Right ventricle myocardium inferior (tissue), 1 donor: ENCODE data around the gene GALT. TPM values are rescaled to one million over a fixed set of nuclear protein-coding genes. Genes with fewer than 3 reads are reported as not detected.

Source experiments
- ATAC-seq: fragments of 200-7000 bp; cut with Tn5 transposase; one replicate; pipeline ENCODE4 v1.9.1; 2020; ENCODE audit warnings: mild to moderate bottlenecking, moderate library complexity
- DNase-seq: peaks from one replicate; pipeline ENCODE4 v3.0.0; 2021; ENCODE audit errors: missing footprints
- intact Hi-C: fragments of 100-400 bp; cut with DNase I; formaldehyde crosslinking; loops from one replicate; pipeline ENCODE4 v1.11.0; 2022
- total RNA-seq: library from RNA; stranded (reverse); fragmentation: NEBNext Ultra II Directional; extraction: Animal tissue kit (Norgen Biotek cat#: 25700); gene quantifications from one replicate; pipeline ENCODE4 v1.2.1, GENCODE V29; 2021
- donor health status: DM: no; HTN: yes; CAD: no; lungs with severe emphysema.

Gene GALT
- total RNA-seq, 1 donor from 2014 or later, result 54.1 TPM

DNA sequence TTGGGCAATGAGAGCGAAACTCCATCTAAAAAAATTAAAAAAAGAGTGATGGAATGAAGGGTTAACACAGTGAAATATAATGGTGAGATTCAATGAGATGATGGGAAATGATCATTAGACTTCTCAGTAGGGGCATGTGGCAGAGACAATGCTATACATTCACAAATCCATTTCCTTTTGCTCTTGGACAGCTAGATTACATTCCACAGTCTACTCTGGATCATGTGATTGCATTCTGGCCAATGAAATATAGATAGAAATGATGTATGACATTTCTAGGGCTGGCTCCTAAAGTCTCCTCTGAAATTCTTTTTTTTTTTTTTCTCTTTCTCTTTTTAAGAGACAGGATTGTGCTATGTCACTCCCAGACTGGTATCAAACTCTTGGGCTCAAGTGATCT, 3.8 kb upstream of the GALT start:
- no peak for ATAC-seq
- DNase-seq, result no peak
- intact Hi-C loops, result no loop called here

DNA sequence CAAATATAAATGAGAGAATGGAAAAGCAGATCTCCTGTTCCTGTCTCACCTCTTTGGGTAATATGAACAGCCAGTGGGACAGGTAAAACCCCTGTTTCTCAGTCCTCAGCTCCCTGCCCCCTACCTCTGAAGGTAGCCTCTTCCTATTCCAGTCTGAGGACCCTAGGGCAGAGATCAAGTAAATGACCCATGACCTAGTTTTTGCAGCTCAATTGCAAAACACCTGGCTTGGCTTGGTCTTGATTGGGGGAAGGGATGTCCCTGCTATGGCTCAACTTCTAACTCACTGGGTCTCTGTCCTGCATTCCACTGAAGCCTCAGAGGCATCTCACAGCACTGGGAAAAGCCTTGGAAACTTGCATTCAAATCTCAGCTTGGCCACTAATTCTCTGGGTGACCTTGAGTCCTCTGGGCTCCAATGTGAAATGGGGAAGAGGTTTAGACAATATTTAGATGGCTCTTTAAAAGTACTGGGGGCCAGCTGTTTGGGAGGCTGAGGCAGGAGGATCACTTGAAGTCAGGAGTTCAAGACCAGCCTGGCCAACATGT, 1.6 kb upstream of the GALT start:
- no peak for ATAC-seq
- intact Hi-C loops, result no loop called here
- DNase-seq, result no peak

DNA sequence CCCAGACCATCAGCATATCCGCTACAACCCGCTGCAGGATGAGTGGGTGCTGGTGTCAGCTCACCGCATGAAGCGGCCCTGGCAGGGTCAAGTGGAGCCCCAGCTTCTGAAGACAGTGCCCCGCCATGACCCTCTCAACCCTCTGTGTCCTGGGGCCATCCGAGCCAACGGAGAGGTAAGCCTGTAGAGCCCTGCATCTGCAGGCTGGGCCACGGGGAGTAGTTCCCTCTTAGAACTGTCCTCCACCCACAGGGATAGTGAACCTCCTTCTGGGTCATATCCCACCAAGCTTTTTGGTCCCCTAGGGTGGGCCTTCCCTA, 569 bp downstream of the GALT start:
- intact Hi-C loops, result no loop called here
- DNase-seq (no peak), ATAC-seq (peak; percentile 2)

DNA sequence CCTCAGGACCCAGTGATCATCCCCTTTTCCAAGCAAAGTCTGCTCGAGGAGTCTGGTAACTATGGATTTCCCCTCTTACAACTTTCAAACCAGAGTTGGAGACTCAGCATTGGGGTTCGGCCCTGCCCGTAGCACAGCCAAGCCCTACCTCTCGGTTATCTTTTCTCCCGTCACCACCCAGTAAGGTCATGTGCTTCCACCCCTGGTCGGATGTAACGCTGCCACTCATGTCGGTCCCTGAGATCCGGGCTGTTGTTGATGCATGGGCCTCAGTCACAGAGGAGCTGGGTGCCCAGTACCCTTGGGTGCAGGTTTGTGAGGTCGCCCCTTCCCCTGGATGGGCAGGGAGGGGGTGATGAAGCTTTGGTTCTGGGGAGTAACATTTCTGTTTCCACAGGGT, 1.2 kb downstream of the GALT start:
- intact Hi-C loops, result no loop called here
- DNase-seq, result no peak

DNA sequence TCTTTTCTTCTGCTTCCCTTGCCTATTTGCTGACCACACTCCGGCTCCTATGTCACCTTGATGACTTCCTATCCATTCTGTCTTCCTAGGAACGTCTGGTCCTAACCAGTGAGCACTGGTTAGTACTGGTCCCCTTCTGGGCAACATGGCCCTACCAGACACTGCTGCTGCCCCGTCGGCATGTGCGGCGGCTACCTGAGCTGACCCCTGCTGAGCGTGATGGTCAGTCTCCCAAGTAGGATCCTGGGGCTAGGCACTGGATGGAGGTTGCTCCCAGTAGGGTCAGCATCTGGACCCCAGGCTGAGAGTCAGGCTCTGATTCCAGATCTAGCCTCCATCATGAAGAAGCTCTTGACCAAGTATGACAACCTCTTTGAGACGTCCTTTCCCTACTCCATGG, 2.2 kb downstream of the GALT start:
- intact Hi-C loops, result no loop called here

More for the DNA sequence above, 1.2 kb downstream of the GALT start:
- ATAC-seq, result no peak

DNA sequence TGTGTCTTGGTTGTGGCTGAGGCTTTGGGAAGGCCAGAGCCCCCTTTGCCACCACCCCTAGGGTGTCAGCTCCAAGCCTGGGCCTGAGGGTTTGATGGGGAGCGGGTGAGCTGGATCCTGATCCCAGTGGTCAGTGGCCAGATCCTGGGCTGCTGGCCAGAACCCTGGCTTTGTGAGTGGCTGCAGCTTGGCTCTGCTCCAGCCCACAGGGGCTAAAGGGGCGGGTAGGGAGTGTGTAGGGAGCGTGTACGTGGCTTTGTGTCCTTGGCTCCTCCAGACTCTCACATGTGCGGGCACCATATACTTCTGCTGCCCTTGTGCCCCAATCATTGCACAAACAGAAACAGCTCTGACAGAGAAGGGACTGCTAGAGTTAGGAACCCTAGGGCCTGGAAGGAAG, 4.3 kb downstream of the GALT start:
- no peak for ATAC-seq
- intact Hi-C loops, result no loop called here
- no peak for DNase-seq

More for the DNA sequence above, 2.2 kb downstream of the GALT start:
- ATAC-seq, result no peak
- no peak for DNase-seq

DNA sequence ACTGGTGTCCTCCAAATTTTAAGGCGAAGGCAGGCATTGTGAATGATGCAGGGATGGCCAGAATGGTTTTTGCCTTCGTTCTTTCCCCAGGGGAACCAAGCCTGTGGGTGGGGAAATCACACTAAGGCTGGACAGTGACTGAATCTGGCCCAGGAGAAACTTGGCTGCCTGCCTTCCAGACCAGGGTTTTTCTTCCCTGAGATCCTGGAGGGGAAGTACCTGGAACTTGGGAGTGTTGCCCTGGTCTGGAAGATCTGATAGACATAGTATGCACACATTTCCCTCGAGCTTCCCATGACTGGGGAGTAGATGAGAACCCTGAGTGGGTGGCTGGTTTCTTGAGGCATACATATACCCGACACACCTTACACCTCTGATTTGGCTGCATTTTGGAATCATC, 4.8 kb downstream of the GALT start:
- intact Hi-C loops, result no loop called here
- ATAC-seq, result no peak
- DNase-seq, result no peak

DNA sequence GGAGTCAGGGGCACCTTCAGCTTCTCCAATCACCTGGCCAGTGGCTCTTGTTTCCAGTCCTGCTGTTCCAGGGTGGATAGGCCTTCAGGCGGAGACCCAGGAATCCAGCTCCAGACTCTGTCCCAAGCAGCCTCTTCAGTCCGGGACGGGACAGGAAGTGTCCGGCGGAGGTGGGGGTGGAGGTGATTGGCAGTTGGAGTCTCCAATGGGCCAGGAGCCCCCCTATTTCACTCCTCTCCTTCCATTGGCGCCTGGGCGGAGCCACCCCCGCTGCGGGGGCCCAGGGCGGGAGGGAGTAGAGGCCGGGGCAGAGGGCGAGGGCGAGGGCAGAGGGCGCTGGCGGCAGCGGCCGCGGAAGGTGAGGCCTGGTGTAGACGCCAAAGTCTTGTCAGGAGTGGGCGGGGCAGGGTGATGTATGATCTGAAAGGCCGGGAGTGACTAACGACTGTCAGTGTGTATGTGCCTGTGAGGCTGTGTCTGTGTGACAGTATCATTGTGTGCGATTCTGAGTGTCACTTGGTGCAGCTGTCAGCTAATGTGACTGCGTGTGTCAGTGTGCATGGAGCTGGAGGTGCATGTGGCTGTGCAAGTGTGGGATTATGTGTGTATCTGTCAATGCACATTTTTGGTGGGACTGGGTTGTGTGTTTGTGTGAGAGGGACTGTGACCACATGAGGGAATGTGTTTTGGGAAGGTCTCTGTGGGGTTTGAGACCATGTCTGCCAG, 5.6 kb downstream of the GALT start, which contains the start of gene IL11RA:
Gene IL11RA (plus strand): TSS at position 310 of the 726 bp plus-strand sequence. CDS start 3,033 bp downstream, outside the sequence.
- DNase-seq (peak; percentile 93), ATAC-seq (peak; percentile 87)
- intact Hi-C loops, result no loop called here

DNA sequence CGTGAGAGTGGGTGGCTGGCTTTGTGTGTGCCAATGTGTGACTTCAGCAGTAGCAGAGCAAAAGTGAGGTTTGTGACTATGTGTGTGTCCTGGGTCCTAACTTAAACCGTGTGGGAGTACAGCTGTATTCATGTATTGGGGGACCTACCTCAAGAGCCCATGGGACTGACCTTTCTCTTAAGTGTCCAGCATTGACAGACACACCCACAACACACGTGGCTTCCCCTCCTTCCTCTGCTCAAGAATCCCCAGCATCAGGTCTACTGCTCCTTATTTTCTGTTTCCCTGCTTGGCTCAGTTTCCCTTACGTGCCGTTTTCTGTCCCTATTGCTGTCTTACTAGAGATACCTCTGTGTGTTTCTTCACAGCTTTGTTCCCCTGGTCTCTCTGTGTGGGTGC, 6.1 kb downstream of the GALT start:
- intact Hi-C loops, result no loop called here
- DNase-seq (no peak), ATAC-seq (no peak)

DNA sequence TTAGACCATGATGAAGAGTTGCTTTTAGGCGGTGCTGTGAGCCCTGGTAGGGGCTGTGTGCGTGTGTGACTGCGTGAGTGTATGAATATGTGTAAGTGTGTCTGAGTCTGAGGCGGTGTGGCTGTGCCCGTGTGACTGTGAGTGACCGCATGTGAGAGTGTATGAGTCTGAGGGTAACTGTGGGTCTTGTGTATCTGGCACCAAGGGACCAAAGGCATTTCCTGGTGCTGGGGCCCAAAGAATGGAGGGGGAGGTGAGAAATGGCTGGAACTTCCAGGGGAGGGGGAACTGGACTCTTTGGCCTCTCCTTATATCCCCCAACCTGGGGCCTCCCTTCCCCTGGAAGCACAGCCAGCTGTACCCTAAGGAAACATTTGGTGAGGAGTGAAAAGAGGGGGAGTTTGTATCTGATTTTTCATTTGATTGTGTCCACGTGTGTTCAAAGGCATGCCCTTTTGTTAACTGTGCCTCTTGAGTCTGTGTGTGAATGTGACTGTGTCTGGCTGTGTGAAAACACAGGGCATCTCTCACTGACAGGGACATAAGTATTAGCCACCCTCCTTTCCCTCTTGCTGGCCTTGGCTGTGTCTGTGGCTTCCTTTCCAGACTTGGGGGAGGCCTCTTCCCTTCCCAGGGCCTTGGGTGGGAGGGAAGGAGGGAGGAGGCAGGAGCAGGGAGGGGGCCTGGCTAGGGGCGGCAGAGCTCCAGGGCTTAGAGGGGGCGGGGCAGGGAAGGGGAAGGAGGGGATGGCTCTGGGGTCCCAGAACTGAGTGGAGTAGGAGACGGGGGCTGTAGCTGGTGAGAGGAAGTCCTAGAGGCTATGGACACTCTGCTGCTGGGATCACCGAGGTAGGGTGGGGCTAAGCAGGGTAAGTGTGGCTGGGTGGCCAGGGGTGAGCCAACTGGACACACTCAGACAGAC, 6.9 kb downstream of the GALT start:
- intact Hi-C loops, result no loop called here
- no peak for DNase-seq
- no peak for ATAC-seq

DNA sequence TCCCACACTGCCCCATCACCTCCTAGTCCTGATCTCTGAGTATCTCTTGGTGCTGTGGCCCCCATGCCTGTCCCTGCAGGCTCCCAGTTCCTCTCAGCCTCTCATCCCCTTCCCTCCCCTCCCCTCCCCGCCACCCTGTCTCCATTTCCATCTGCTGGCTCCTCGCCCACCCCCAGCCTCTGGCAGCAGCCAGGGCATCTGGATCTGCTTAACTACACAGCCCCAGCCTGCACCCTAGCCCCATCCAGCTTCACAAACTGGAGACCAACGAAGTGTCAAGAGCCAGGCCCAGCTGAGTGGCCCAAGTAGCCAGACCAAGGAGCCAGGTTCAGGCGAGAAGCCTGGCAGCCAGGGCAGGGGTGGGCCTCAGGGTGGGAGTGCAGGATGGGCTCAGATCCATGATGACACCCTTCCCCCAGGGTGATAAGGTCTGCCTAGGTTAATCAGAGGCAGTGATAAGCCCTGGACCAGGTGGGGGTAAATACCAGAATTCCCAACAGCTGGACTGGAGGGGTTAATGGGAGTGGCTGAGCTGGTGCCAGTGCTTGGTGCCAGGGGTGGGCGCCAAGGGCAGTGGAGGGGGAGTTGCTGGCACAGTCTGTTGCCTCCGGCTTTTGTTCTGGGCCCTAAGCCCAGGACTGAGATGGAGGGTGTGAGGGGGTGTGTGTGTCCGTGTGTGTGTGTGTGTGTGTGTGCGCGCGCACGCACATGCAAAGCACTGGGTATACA, 8.0 kb downstream of the GALT start:
- intact Hi-C loops, result no loop called here
- DNase-seq (peak; percentile 86), ATAC-seq (peak; percentile 65)

DNA sequence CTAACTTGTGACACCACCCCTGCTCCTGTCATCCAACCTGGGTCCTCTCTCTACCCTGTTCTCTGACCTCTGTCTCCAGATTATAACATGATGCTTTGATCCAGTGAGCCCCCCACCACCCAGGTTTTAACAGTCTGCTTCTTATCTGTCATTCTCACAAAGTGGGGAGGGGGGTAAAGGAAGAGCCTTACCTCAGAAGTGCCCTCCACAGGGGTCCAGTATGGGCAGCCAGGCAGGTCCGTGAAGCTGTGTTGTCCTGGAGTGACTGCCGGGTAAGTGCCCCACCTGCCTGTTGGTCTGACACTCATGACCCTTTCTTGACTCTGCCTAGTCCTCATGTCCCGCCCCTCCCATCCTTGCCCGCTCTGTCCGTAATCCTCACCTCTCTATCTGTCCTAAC, 8.9 kb downstream of the GALT start:
- DNase-seq, result no peak
- ATAC-seq, result no peak
- intact Hi-C loops, result no loop called here

DNA sequence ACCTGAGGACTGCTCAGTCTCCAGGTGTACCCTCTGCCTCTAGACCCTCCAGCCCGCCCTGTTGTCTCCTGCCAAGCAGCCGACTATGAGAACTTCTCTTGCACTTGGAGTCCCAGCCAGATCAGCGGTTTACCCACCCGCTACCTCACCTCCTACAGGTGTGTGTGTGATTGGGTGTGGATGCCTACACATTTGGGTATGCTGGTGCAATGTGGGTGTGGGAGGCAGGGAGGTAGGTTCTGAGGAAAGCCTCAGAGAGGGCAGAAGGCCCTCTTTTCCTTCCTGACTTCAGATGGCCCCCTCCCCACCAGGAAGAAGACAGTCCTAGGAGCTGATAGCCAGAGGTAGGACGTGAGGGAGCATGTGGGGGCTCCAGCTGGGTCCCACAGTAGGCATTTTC, 10.5 kb downstream of the GALT start:
- intact Hi-C loops, result no loop called here
- DNase-seq (no peak), ATAC-seq (no peak)

DNA sequence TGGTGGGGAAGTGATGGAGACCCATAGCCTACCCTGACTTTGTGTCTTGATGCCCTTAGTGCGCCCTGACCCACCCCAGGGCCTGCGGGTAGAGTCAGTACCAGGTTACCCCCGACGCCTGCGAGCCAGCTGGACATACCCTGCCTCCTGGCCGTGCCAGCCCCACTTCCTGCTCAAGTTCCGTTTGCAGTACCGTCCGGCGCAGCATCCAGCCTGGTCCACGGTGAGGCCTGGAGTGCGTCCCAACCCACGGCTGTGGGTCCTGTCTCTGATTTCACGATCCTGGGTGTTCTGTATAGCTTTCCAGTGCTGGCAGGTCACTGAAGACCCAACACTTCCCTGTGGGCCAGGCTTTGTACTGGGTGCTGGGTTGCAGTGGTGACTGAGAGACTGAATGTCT, 12.0 kb downstream of the GALT start:
- ATAC-seq (no peak), DNase-seq (no peak)
- intact Hi-C loops, result no loop called here

DNA sequence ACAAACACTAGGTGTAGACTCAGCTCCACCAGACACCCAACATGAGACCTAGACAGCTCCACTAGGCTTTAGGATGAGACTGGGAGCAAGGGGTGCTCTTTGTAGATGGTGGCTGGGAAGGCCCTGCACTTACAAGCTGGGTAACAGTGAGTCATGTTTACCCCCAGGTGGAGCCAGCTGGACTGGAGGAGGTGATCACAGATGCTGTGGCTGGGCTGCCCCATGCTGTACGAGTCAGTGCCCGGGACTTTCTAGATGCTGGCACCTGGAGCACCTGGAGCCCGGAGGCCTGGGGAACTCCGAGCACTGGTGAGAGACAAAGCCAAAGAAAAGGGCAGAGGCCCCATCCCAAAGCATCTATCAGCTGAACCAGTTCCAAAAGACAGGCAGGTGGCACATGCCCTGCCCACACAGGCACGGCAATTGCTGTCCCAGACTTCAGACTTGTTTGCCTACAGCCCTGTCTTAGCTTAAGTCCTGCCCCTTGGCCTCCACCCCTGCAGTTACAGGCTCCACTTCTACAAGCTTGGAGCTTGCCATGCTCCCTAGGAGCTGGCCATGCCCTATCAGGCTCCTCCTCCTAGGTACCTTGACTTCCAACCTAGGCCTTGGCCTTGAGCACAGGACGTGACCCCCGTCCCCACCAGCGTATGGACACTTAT, 13.2 kb downstream of the GALT start:
- ATAC-seq, result no peak
- no peak for DNase-seq
- intact Hi-C loops, result no loop called here

DNA sequence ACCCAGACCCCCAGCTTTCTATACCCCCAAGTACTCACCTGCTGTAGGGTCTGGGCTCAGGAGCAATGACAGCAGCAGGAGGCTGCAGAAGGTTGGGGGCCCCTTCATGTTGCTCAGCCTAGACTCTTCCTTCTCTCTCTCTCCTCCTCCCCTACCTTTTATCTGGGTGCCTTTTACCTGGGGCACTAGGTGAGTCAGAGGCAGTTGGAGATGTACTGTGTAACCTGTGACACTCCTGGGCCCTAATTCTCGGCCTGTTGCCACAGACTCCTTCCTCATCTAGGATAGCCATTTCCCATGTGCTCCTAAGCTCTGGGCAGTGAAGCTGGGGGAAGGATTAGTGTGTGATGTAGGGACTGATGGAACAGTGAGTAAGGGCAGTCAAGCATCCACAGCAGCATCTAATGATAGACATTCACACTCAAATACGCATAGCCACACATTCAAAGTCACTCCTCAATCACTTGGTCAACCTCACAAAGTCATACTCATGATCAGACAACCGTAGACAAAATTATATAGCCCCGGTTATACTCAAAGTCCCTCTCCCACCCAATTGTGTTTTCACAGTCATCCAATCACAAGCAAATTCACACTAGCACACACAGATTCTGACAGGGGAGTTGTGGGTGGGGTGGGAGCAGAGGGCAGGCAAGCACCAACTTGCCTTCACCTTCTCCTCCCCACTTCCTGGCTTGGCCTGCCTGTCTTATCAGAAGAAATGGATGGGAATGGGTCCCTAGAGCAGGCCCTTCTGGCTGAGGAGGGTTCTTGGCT, 16.2 kb downstream of the GALT start, which contains the start of gene CCL27:
Gene CCL27 (minus strand): TSS at position 132 of the 777 bp plus-strand sequence. CDS start 24 bp downstream, at position 108.
- intact Hi-C loops, result no loop called here
- DNase-seq, result no peak
- ATAC-seq, result no peak

DNA sequence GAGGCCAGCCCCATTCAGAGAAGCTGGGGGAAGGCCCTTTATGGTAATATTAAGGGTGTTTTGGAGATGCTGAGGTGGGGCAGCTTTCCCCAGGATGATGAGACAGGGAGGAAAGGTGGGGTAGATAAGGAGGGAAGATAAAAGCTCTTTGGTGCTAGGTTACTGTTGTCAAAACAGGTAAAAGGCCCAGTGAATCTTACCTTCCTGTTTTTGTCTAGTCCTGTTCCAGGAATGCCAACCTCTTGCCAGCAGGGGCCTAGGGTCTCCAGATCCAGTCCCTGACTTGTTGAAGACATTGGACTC, 16.8 kb downstream of the GALT start:
- no peak for ATAC-seq
- intact Hi-C loops, result no loop called here
- no peak for DNase-seq
